GM23338 (cell line): Measurements from ENCODE around the gene STRN. TPM values are rescaled to one million over a fixed set of nuclear protein-coding genes. Genes with fewer than 3 reads are reported as not detected.

Source experiments
- ATAC-seq: fragments of 200-7000 bp; cut with Tn5 transposase; 3 replicates; pipeline ENCODE4 v1.9.1; 2020
- DNase-seq: peaks from one replicate; pipeline ENCODE4 v3.0.0-alpha.2; 2015; ENCODE audit warnings: low spot score
- H2AFZ ChIP-seq: fragments of 200-600 bp; sonication (generic); 2 replicates; pipeline ENCODE4 v1.8.0; 2016; ENCODE audit warnings: antibody characterized with exemption, mild to moderate bottlenecking, moderate library complexity
- H3F3A ChIP-seq: fragments of 200-600 bp; sonication (generic); replicated peaks from 2 replicates; pipeline ENCODE4 v1.8.0; 2017; ENCODE audit warnings: antibody characterized with exemption, mixed run types, low read depth
- H3K27ac ChIP-seq: fragments of 200-600 bp; sonication (generic); 2 replicates; pipeline ENCODE4 v1.6.1; 2016; ENCODE audit warnings: low read depth
- H3K27me3 ChIP-seq: fragments of 200-600 bp; sonication (generic); 2 replicates; pipeline ENCODE4 v1.8.0; 2016; ENCODE audit warnings: mild to moderate bottlenecking, mixed run types, moderate library complexity; ENCODE audit not compliant: insufficient read depth
- H3K36me3 ChIP-seq: fragments of 200-600 bp; sonication (generic); 2 replicates; pipeline ENCODE4 v1.8.0; 2016; ENCODE audit warnings: mild to moderate bottlenecking; ENCODE audit not compliant: insufficient read depth
- H3K4me1 ChIP-seq: fragments of 200-600 bp; sonication (generic); 2 replicates; pipeline ENCODE4 v1.8.0; 2016; ENCODE audit warnings: mild to moderate bottlenecking, moderate library complexity; ENCODE audit not compliant: insufficient read depth
- H3K4me2 ChIP-seq: fragments of 200-600 bp; sonication (generic); 2 replicates; pipeline ENCODE4 v1.7.1; 2017; ENCODE audit warnings: mixed run types
- H3K4me3 ChIP-seq: fragments of 200-600 bp; sonication (generic); 2 replicates; pipeline ENCODE4 v1.6.1; 2016; ENCODE audit warnings: mixed run types
- H3K79me2 ChIP-seq: fragments of 200-600 bp; sonication (generic); replicated peaks from 2 replicates; pipeline ENCODE4 v1.8.0; 2017; ENCODE audit warnings: mild to moderate bottlenecking; ENCODE audit not compliant: insufficient read depth
- H3K9me2 ChIP-seq: fragments of 200-600 bp; sonication (generic); 2 replicates; pipeline ENCODE4 v1.8.0; 2017; ENCODE audit not compliant: insufficient read depth
- H4K20me1 ChIP-seq: fragments of 200-600 bp; sonication (generic); replicated peaks from 2 replicates; pipeline ENCODE4 v1.8.0; 2017; ENCODE audit warnings: mild to moderate bottlenecking; ENCODE audit not compliant: insufficient read depth
- H3K27ac Mint-ChIP-seq: 2 replicates; pipeline ENCODE4 v1.8.0; 2020; ENCODE audit warnings: inconsistent platforms, mild to moderate bottlenecking, moderate library complexity, mixed read lengths
- H3K27me3 Mint-ChIP-seq: 3 replicates; pipeline ENCODE4 v1.8.0; 2022; ENCODE audit warnings: low read depth, mild to moderate bottlenecking, moderate library complexity, mixed read lengths, inconsistent platforms; ENCODE audit not compliant: insufficient read depth, poor library complexity
- H3K36me3 Mint-ChIP-seq: 3 replicates; pipeline ENCODE4 v1.8.0; 2021; ENCODE audit warnings: low read depth, mild to moderate bottlenecking, inconsistent platforms, moderate library complexity, mixed read lengths
- H3K4me1 Mint-ChIP-seq: 3 replicates; pipeline ENCODE4 v1.8.0; 2020; ENCODE audit warnings: mild to moderate bottlenecking, inconsistent platforms, mixed read lengths
- H3K4me3 Mint-ChIP-seq: 3 replicates; pipeline ENCODE4 v1.8.0; 2021; ENCODE audit warnings: moderate library complexity, mild to moderate bottlenecking, inconsistent platforms, mixed read lengths
- H3K9me3 Mint-ChIP-seq: 3 replicates; pipeline ENCODE4 v1.8.0; 2020; ENCODE audit warnings: moderate library complexity, mild to moderate bottlenecking, inconsistent platforms, mixed read lengths
- CREB1 ChIP-seq: fragments of 250-450 bp; sonication (Bioruptor Pico); IDR thresholded peaks from 2 replicates; pipeline ENCODE4 v1.5.0; 2020; ENCODE audit warnings: low read depth, mild to moderate bottlenecking, moderate library complexity
- ETS1 ChIP-seq: IDR thresholded peaks from 2 replicates; pipeline ENCODE4 v1.6.1; 2016; ENCODE audit warnings: antibody characterized with exemption
- EZH2phosphoT487 ChIP-seq: fragments of 200-600 bp; sonication (generic); IDR thresholded peaks from one replicate; pipeline ENCODE4 v1.8.1; 2018; ENCODE audit warnings: antibody characterized with exemption; ENCODE audit not compliant: unreplicated experiment
- JUNB ChIP-seq: IDR thresholded peaks from one replicate; pipeline ENCODE4 v1.6.1; 2016; ENCODE audit warnings: antibody characterized with exemption; ENCODE audit not compliant: unreplicated experiment
- NANOG ChIP-seq: IDR thresholded peaks from 2 replicates; pipeline ENCODE4 v1.6.1; 2016; ENCODE audit warnings: antibody characterized with exemption, borderline replicate concordance
- POLR2AphosphoS5 ChIP-seq: IDR thresholded peaks from 2 replicates; pipeline ENCODE4 v1.6.1; 2016; ENCODE audit warnings: antibody characterized with exemption, low read depth
- REST ChIP-seq: IDR thresholded peaks from one replicate; pipeline ENCODE4 v1.6.1; 2018; ENCODE audit warnings: antibody characterized with exemption; ENCODE audit not compliant: unreplicated experiment
- STAT1 ChIP-seq: IDR thresholded peaks from one replicate; pipeline ENCODE4 v1.6.1; 2016; ENCODE audit warnings: antibody characterized with exemption; ENCODE audit not compliant: unreplicated experiment
- ZNF114 ChIP-seq: fragments of 250-450 bp; sonication (Bioruptor Pico); IDR thresholded peaks from 2 replicates; pipeline ENCODE4 v1.5.0; 2020; ENCODE audit warnings: mild to moderate bottlenecking, moderate library complexity
- ZNF331 ChIP-seq: fragments of 250-450 bp; sonication (Bioruptor Pico); IDR thresholded peaks from 2 replicates; pipeline ENCODE4 v1.5.0; 2020; ENCODE audit warnings: low read depth, mild to moderate bottlenecking, moderate library complexity
- ZNF462 ChIP-seq: fragments of 250-450 bp; sonication (Bioruptor Pico); IDR thresholded peaks from 2 replicates; pipeline ENCODE4 v1.5.0; 2020; ENCODE audit warnings: mild to moderate bottlenecking, moderate library complexity
- polyA plus RNA-seq: library from polyadenylated mRNA; unstranded; fragments of >200 nt; fragmentation: Nextera tagmentation; extraction: Ambion mirVana; gene quantifications from 2 replicates; pipeline ENCODE4 v1.2.1, GENCODE V29; 2016
- total RNA-seq: library from RNA; depleted of rRNA; stranded (reverse); fragments of >200 nt; shearing (Covaris generic); gene quantifications from 2 replicates; pipeline ENCODE4 v1.2.3, GENCODE V29; 2014
- TF ChIP-seq, protein P1 (sequence below), 2 experiments: fragments of 200-600 bp in 1 of 2; sonication (generic) in 1 of 2; conservative IDR thresholded peaks; 2 replicates each; pipeline versions ENCODE4 v1.5.1 to v1.6.1; 2016 to 2017; ENCODE audit warnings: antibody characterized with exemption in 2 of 2, low read depth in 2 of 2, mild to moderate bottlenecking in 2 of 2, moderate library complexity in 1 of 2

Gene STRN
- total and polyA plus RNA-seq, 2 experiments from 2014 or later = 16.1 to 34.5 TPM

DNA sequence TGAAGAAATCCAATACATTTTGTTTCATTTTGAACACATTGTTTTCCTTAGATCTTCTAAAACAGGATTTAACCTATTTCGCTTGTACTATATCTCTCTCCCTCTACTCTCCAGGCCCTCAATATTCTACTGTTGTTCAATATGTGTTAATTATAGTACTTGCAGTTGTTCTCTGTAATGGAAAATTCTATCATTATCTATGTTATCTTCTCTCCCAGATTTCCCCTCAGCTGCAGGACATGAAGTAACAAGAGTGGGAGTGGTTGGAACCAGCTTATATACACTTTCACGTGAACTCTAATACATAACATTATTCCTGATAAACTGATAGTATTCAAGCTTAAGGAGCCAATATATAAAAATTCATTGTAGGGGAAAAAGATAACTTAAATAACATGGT, 7.0 kb upstream of the STRN start (continued):
- TF ChIP-seq ZNF462 = no peak

DNA sequence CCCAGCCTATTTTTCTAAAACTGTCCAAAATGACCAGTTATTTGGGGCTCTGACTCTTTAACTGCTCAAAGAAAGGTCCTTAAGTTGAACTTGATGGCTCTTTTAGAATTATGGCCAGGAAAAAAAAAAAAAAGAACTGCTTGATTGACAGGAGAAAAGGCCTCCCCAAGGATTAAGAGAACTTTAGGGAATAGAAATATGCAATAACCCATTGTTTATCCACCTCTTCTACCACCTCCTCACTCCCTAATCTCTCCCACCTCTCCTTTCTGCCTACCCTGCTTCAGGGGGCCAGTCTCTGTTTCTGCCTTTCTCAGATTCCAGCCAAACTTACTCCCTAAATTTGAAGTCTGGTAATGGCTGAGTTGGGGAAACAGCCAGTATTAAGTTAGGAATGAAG, 5.7 kb upstream of the STRN start:
- H3K36me3 ChIP-seq = no peaks in the 10 kb centered on the region
- H3K4me3 Mint-ChIP-seq = no peak overlapping the region
- no peaks in the 10 kb centered on the region for H3F3A ChIP-seq
- no peak for DNase-seq
- H3K4me2 ChIP-seq = no peak overlapping the region
- H3K27me3 ChIP-seq = no peaks in the 10 kb centered on the region
- H3K9me3 Mint-ChIP-seq = no peaks in the 10 kb centered on the region
- peaks cover 21% of the 10 kb centered on the region for H3K4me1 Mint-ChIP-seq
- H3K36me3 Mint-ChIP-seq = peaks cover 1% of the 10 kb centered on the region; the same call in 1 of the 3 replicates
- H3K4me3 ChIP-seq = no peak overlapping the region
- no peaks in the 10 kb centered on the region for H4K20me1 ChIP-seq
- no peaks in the 10 kb centered on the region for H3K79me2 ChIP-seq
- ATAC-seq = no peak
- H3K4me1 ChIP-seq = peaks cover 23% of the 10 kb centered on the region
- H3K27ac Mint-ChIP-seq = no peak overlapping the region
- no peak overlapping the region for H3K27ac ChIP-seq
- 0 out of 2 replicates have a peak overlapping the region, but pooled peaks have one; percentile 6 for H2AFZ ChIP-seq
- no peaks in the 10 kb centered on the region for H3K9me2 ChIP-seq
- peaks cover 15% of the 10 kb centered on the region for H3K27me3 Mint-ChIP-seq
- TF ChIP-seq POLR2AphosphoS5 = no peak
- TF ChIP-seq, protein P1, sequence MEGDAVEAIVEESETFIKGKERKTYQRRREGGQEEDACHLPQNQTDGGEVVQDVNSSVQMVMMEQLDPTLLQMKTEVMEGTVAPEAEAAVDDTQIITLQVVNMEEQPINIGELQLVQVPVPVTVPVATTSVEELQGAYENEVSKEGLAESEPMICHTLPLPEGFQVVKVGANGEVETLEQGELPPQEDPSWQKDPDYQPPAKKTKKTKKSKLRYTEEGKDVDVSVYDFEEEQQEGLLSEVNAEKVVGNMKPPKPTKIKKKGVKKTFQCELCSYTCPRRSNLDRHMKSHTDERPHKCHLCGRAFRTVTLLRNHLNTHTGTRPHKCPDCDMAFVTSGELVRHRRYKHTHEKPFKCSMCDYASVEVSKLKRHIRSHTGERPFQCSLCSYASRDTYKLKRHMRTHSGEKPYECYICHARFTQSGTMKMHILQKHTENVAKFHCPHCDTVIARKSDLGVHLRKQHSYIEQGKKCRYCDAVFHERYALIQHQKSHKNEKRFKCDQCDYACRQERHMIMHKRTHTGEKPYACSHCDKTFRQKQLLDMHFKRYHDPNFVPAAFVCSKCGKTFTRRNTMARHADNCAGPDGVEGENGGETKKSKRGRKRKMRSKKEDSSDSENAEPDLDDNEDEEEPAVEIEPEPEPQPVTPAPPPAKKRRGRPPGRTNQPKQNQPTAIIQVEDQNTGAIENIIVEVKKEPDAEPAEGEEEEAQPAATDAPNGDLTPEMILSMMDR (conservative IDR thresholded peaks at IDR 0.05; ENCODE audit: low read depth in 2 of 2) = no peak
- TF ChIP-seq ZNF331 = no peak
- TF ChIP-seq ETS1 = no peak
- no peak for TF ChIP-seq ZNF114 (CRISPR knock-in tag)
- no peak for TF ChIP-seq EZH2phosphoT487
- TF ChIP-seq CREB1 (CRISPR knock-in tag) = no peak
- TF ChIP-seq REST = no peak
- TF ChIP-seq JUNB = no peak
- no peak for TF ChIP-seq NANOG
- no peak for TF ChIP-seq STAT1
